K562 (cell line): ENCODE results near the gene NRXN2. TPM values are rescaled to one million over a fixed set of nuclear protein-coding genes. Genes with fewer than 3 reads are reported as not detected.

Experiments used
- CC2D1A ChIP-seq: fragments of 450-650 bp; IDR thresholded peaks from 2 replicates; pipeline ENCODE4 v1.6.1; 2017; ENCODE audit warnings: mild to moderate bottlenecking
- ELK1 ChIP-seq: sonication (generic); formaldehyde crosslinking; IDR thresholded peaks from 2 replicates; pipeline ENCODE4 v1.8.1; 2022; ENCODE audit warnings: missing genetic modification reagents
- HNRNPLL ChIP-seq: fragments of 200-400 bp; formaldehyde crosslinking; IDR thresholded peaks from 2 replicates; pipeline ENCODE4 v1.6.1; 2017; ENCODE audit warnings: low read length, low read depth, mild to moderate bottlenecking; ENCODE audit not compliant: poor library complexity, severe bottlenecking
- JUNB ChIP-seq: fragments of 450-650 bp; formaldehyde crosslinking; conservative IDR thresholded peaks from 2 replicates; pipeline ENCODE4 v1.4.0; 2020; ENCODE audit warnings: mild to moderate bottlenecking
- NCOA4 ChIP-seq: fragments of 450-650 bp; IDR thresholded peaks from 2 replicates; pipeline ENCODE4 v1.6.1; 2018; ENCODE audit warnings: mild to moderate bottlenecking; ENCODE audit not compliant: partially characterized antibody
- NR2F6 ChIP-seq: fragments of 450-650 bp; formaldehyde crosslinking; IDR thresholded peaks from 2 replicates; pipeline ENCODE4 v1.4.0; 2020; ENCODE audit warnings: mild to moderate bottlenecking
- RHOXF2B ChIP-seq: fragments of 250-450 bp; sonication (Bioruptor Pico); conservative IDR thresholded peaks from 2 replicates; pipeline ENCODE4 v1.5.1; 2021
- TAF7 ChIP-seq: fragments of 450-650 bp; IDR thresholded peaks from 2 replicates; pipeline ENCODE4 v1.6.1; 2016; ENCODE audit warnings: missing genetic modification characterization, missing compliant biosample characterization
- ZNF830 ChIP-seq: fragments of 250-450 bp; sonication (Bioruptor Pico); IDR thresholded peaks from 2 replicates; pipeline ENCODE4 v1.5.0; 2021; ENCODE audit warnings: mild to moderate bottlenecking
- polyA plus RNA-seq, 8 experiments: library from polyadenylated mRNA; depleted of rRNA in 4 of 8; stranded (reverse) in 5 of 8; unstranded in 3 of 8; fragments of >200 nt; fragmentation: Nextera tagmentation in 2 of 8; fragmentation: Illumina TruSeq in 1 of 8; extraction: Ambion mirVana in 2 of 8; extraction: Trizol in 1 of 8; gene quantifications; 2 replicates each; pipeline versions ENCODE4 v1.2.1 to v1.2.3, GENCODE V29; 2011 to 2014; ENCODE audit warnings: inconsistent platforms in 1 of 8, missing spikeins in 1 of 8
- total RNA-seq, 7 experiments: library from RNA; depleted of rRNA in 6 of 7; stranded (reverse); fragments of >200 nt in 6 of 7; fragmentation: Illumina TruSeq in 2 of 7; extraction: Trizol in 2 of 7; gene quantifications; 2 replicates each; pipeline versions ENCODE4 v1.2.1 to v1.2.3, GENCODE V29; 2011 to 2021; ENCODE audit warnings: low replicate concordance in 1 of 7
- TF ChIP-seq, protein P1 (sequence below): fragments of 450-650 bp; IDR thresholded peaks from 2 replicates; pipeline ENCODE4 v1.6.1; 2016; ENCODE audit warnings: antibody characterized with exemption
- TF ChIP-seq, protein P2 (sequence below): fragments of 450-650 bp; IDR thresholded peaks from 2 replicates; pipeline ENCODE4 v1.6.1; 2018; ENCODE audit warnings: mild to moderate bottlenecking, low read depth; ENCODE audit not compliant: partially characterized antibody
- TF ChIP-seq, protein P3 (sequence below): sonication (generic); formaldehyde crosslinking; IDR thresholded peaks from 2 replicates; pipeline ENCODE4 v1.8.0; 2022; ENCODE audit warnings: missing genetic modification reagents, mild to moderate bottlenecking, moderate library complexity, borderline replicate concordance

The NRXN2 gene
- total and polyA plus RNA-seq, 9 of the 15 experiments (the other 6 are each of a cell fraction or from before 2014, with no cell fraction given): 0.07 to 0.47 (median 0.15) TPM; not detected in 4

DNA sequence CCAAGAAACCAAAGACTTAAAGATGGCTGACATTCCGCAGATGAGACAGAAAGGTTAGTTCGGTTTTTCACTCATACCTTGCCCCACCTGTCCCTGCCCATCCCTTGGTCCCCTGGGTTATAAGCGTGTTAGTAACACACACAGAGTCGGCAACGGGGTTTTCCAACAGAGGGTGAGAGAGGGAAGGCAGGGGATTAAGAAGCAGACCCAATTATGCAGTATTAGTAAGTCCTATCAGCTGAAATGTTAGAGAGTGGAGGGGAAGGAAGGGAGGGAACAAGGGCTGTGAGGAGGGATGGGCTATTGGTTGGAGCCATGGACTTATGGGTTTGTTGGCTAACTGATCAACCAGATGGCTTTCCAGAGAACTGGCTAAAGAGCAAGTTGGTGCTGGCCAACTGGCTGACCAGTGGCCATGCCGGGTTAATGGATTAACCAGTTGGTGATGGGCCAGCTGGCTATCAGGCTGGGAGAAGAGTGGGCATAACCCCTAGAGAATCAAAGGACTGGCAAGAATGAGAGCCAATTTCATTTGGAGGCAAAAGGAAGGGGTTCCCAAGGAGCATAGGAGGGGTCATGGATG, 45.5 kb downstream of the NRXN2 start (continued):
- TF ChIP-seq NR2F6 (CRISPR knock-in tag) (no peak), ZNF830 (CRISPR knock-in tag) (no peak), ELK1 (no peak), JUNB (no peak), NCOA4 (no peak), CC2D1A (no peak), TAF7 (tag) (no peak), RHOXF2B (CRISPR knock-in tag) (no peak), HNRNPLL (no peak)
- TF ChIP-seq, protein P1, sequence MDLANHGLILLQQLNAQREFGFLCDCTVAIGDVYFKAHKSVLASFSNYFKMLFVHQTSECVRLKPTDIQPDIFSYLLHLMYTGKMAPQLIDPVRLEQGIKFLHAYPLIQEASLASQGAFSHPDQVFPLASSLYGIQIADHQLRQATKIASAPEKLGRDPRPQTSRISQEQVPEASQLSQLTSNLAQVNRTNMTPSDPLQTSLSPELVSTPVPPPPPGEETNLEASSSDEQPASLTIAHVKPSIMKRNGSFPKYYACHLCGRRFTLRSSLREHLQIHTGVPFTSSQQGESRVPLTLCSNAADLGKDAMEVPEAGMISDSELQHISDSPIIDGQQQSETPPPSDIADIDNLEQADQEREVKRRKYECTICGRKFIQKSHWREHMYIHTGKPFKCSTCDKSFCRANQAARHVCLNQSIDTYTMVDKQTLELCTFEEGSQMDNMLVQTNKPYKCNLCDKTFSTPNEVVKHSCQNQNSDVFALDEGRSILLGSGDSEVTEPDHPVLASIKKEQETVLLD: no peak
- TF ChIP-seq, protein P2, sequence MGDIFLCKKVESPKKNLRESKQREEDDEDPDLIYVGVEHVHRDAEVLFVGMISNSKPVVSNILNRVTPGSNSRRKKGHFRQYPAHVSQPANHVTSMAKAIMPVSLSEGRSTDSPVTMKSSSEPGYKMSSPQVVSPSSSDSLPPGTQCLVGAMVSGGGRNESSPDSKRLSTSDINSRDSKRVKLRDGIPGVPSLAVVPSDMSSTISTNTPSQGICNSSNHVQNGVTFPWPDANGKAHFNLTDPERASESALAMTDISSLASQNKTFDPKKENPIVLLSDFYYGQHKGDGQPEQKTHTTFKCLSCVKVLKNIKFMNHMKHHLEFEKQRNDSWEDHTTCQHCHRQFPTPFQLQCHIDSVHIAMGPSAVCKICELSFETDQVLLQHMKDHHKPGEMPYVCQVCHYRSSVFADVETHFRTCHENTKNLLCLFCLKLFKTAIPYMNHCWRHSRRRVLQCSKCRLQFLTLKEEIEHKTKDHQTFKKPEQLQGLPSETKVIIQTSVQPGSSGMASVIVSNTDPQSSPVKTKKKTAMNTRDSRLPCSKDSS: no peak
- TF ChIP-seq, protein P3, sequence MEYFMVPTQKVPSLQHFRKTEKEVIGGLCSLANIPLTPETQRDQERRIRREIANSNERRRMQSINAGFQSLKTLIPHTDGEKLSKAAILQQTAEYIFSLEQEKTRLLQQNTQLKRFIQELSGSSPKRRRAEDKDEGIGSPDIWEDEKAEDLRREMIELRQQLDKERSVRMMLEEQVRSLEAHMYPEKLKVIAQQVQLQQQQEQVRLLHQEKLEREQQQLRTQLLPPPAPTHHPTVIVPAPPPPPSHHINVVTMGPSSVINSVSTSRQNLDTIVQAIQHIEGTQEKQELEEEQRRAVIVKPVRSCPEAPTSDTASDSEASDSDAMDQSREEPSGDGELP (CRISPR knock-in tag): no peak
